HepG2 (cell line): Measurements from ENCODE around the gene OVOL3. TPM values are rescaled to one million over a fixed set of nuclear protein-coding genes. Genes with fewer than 3 reads are reported as not detected.

Experiments used
- ATRX ChIP-seq: sonication (generic); formaldehyde crosslinking; IDR thresholded peaks from 2 replicates; pipeline ENCODE4 v1.4.0; 2020; ENCODE audit warnings: missing genetic modification reagents, borderline replicate concordance
- CBX1 ChIP-seq: IDR thresholded peaks from one replicate; pipeline ENCODE4 v1.6.1; 2016; ENCODE audit warnings: antibody characterized with exemption, low read depth
- ELF1 ChIP-seq: sonication (generic); formaldehyde crosslinking; IDR thresholded peaks from 2 replicates; pipeline ENCODE4 v1.4.0; 2020; ENCODE audit warnings: missing genetic modification reagents
- FOSL2 ChIP-seq: sonication (generic); formaldehyde crosslinking; IDR thresholded peaks from 2 replicates; pipeline ENCODE4 v1.4.0; 2020; ENCODE audit warnings: missing genetic modification reagents
- HDAC2 ChIP-seq: sonication (generic); formaldehyde crosslinking; IDR thresholded peaks from 2 replicates; pipeline ENCODE4 v1.4.0; 2020; ENCODE audit warnings: missing genetic modification reagents
- HHEX ChIP-seq: IDR thresholded peaks from 2 replicates; pipeline ENCODE4 v1.6.1; 2016; ENCODE audit warnings: control low read depth
- HOXA9 ChIP-seq: sonication (generic); formaldehyde crosslinking; IDR thresholded peaks from 2 replicates; pipeline ENCODE4 v1.8.1; 2022; ENCODE audit warnings: missing genetic modification reagents, mild to moderate bottlenecking, moderate library complexity, borderline replicate concordance
- KLF6 ChIP-seq: IDR thresholded peaks from 2 replicates; pipeline ENCODE4 v1.8.0; 2016; ENCODE audit warnings: missing biosample characterization, missing genetic modification reagents
- MTA1 ChIP-seq: sonication (generic); formaldehyde crosslinking; IDR thresholded peaks from 2 replicates; pipeline ENCODE4 v1.4.0; 2020; ENCODE audit warnings: missing genetic modification reagents, mild to moderate bottlenecking, borderline replicate concordance
- NFYB ChIP-seq: sonication (generic); formaldehyde crosslinking; IDR thresholded peaks from 2 replicates; pipeline ENCODE4 v1.4.0; 2020; ENCODE audit warnings: missing genetic modification reagents
- NR2F2 ChIP-seq: IDR thresholded peaks from 2 replicates; pipeline ENCODE4 v1.6.1; 2012; ENCODE audit warnings: low read depth, inconsistent platforms, borderline replicate concordance
- ONECUT2 ChIP-seq: sonication (generic); formaldehyde crosslinking; IDR thresholded peaks from 2 replicates; pipeline ENCODE4 v1.4.0; 2020; ENCODE audit warnings: missing genetic modification reagents
- PAX8 ChIP-seq: sonication (generic); formaldehyde crosslinking; IDR thresholded peaks from 2 replicates; pipeline ENCODE4 v1.8.0; 2022; ENCODE audit warnings: mild to moderate bottlenecking, missing genetic modification reagents, borderline replicate concordance
- PCBP1 ChIP-seq: fragments of 200-400 bp; formaldehyde crosslinking; IDR thresholded peaks from 2 replicates; pipeline ENCODE4 v1.6.1; 2017; ENCODE audit warnings: mild to moderate bottlenecking, low read depth, low read length, borderline replicate concordance
- PHF8 ChIP-seq: sonication (generic); formaldehyde crosslinking; IDR thresholded peaks from 2 replicates; pipeline ENCODE4 v1.5.0; 2020; ENCODE audit warnings: missing genetic modification reagents
- PTBP1 ChIP-seq: fragments of 200-400 bp; formaldehyde crosslinking; IDR thresholded peaks from 2 replicates; pipeline ENCODE4 v1.6.1; 2018; ENCODE audit warnings: low read length, low read depth; ENCODE audit not compliant: poor library complexity, severe bottlenecking
- RFXAP ChIP-seq: sonication (generic); formaldehyde crosslinking; IDR thresholded peaks from 2 replicates; pipeline ENCODE4 v1.4.0; 2020; ENCODE audit warnings: missing genetic modification reagents, borderline replicate concordance
- SAFB2 ChIP-seq: sonication (generic); formaldehyde crosslinking; IDR thresholded peaks from 2 replicates; pipeline ENCODE4 v1.5.1; 2020; ENCODE audit warnings: missing genetic modification reagents, low read depth, mild to moderate bottlenecking, borderline replicate concordance
- SALL1 ChIP-seq: sonication (generic); formaldehyde crosslinking; IDR thresholded peaks from 2 replicates; pipeline ENCODE4 v1.8.0; 2022; ENCODE audit warnings: mild to moderate bottlenecking, missing genetic modification reagents
- TCF7L2 ChIP-seq: IDR thresholded peaks from 2 replicates; pipeline ENCODE4 v1.6.1; 2011; ENCODE audit warnings: mild to moderate bottlenecking, low read depth, low read length, moderate library complexity
- ZEB1 ChIP-seq: IDR thresholded peaks from 2 replicates; pipeline ENCODE4 v1.6.1; 2012; ENCODE audit warnings: mild to moderate bottlenecking, low read depth, inconsistent platforms; ENCODE audit not compliant: insufficient replicate concordance
- ZNF256 ChIP-seq: sonication (generic); formaldehyde crosslinking; conservative IDR thresholded peaks from 2 replicates; pipeline ENCODE4 v1.4.0; 2020; ENCODE audit warnings: missing genetic modification reagents
- ZNF343 ChIP-seq: sonication (generic); formaldehyde crosslinking; IDR thresholded peaks from 2 replicates; pipeline ENCODE4 v1.4.0; 2020; ENCODE audit warnings: mild to moderate bottlenecking, missing genetic modification reagents
- ZNF598 ChIP-seq: sonication (generic); formaldehyde crosslinking; IDR thresholded peaks from 2 replicates; pipeline ENCODE4 v1.5.1; 2020; ENCODE audit warnings: mild to moderate bottlenecking, missing genetic modification reagents, borderline replicate concordance
- polyA plus RNA-seq, 8 experiments: library from polyadenylated mRNA; depleted of rRNA in 3 of 8; stranded (reverse) in 7 of 8; unstranded in 1 of 8; fragments of >200 nt; fragmentation: Illumina TruSeq in 4 of 8; extraction: Trizol in 4 of 8; gene quantifications; 2 replicates each; pipeline versions ENCODE4 v1.2.1 to v1.2.3, GENCODE V29; 2011 to 2016; ENCODE audit warnings: low read depth in 4 of 8, missing spikeins in 1 of 8, mixed read lengths in 1 of 8; ENCODE audit not compliant: insufficient read depth in 1 of 8
- total RNA-seq, 5 experiments: library from RNA; depleted of rRNA; stranded (reverse); fragments of >200 nt; fragmentation: Illumina TruSeq; extraction: Trizol; gene quantifications; 2 replicates each; pipeline ENCODE4 v1.2.3, GENCODE V29; 2016; ENCODE audit warnings: low read depth in 1 of 5
- TF ChIP-seq, protein P1 (sequence below): sonication (generic); formaldehyde crosslinking; IDR thresholded peaks from 2 replicates; pipeline ENCODE4 v1.4.0; 2020; ENCODE audit warnings: mild to moderate bottlenecking, missing genetic modification reagents

Gene OVOL3
- total and polyA plus RNA-seq, 2 of the 13 experiments (the other 11 are each of a cell fraction or from before 2014, with no cell fraction given) = not detected

DNA sequence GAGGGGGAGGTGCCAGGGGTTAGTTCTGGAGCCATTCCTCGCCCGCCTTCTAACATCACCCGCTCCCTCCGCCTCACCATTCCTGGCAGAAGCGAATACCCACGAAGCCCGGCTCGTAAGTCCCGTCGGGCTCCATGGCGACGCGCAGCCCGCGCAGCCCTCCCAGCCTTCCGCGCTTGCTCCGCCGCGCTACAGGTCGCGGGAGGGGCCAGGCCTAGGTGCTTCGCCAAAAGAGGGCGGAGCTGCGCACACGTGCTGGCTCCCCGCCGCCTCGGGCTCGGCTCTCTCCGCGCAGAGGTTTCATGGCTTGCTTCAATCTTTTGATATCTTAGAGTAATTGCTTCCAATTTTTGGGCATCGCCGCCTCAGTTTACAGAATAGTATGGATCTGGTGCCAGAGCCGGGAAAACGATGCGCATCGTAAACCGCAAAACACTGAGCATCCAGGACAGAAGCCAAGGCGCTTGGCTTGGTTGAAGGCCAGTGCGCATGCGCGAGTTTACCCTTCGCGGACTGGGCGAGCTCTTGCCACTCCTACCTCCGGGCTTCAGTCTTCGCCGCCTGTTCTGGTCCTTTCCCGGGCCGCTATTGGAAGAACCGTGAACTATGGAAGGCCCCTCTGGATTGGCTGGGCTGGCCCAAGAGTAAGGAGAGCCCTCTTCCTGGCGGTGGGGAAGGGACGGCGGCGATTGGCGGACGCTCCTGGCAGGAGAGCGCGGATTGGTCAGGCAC, 3.9 kb downstream of the OVOL3 start, which contains the start of gene POLR2I (continued):
- TF ChIP-seq, protein P1, sequence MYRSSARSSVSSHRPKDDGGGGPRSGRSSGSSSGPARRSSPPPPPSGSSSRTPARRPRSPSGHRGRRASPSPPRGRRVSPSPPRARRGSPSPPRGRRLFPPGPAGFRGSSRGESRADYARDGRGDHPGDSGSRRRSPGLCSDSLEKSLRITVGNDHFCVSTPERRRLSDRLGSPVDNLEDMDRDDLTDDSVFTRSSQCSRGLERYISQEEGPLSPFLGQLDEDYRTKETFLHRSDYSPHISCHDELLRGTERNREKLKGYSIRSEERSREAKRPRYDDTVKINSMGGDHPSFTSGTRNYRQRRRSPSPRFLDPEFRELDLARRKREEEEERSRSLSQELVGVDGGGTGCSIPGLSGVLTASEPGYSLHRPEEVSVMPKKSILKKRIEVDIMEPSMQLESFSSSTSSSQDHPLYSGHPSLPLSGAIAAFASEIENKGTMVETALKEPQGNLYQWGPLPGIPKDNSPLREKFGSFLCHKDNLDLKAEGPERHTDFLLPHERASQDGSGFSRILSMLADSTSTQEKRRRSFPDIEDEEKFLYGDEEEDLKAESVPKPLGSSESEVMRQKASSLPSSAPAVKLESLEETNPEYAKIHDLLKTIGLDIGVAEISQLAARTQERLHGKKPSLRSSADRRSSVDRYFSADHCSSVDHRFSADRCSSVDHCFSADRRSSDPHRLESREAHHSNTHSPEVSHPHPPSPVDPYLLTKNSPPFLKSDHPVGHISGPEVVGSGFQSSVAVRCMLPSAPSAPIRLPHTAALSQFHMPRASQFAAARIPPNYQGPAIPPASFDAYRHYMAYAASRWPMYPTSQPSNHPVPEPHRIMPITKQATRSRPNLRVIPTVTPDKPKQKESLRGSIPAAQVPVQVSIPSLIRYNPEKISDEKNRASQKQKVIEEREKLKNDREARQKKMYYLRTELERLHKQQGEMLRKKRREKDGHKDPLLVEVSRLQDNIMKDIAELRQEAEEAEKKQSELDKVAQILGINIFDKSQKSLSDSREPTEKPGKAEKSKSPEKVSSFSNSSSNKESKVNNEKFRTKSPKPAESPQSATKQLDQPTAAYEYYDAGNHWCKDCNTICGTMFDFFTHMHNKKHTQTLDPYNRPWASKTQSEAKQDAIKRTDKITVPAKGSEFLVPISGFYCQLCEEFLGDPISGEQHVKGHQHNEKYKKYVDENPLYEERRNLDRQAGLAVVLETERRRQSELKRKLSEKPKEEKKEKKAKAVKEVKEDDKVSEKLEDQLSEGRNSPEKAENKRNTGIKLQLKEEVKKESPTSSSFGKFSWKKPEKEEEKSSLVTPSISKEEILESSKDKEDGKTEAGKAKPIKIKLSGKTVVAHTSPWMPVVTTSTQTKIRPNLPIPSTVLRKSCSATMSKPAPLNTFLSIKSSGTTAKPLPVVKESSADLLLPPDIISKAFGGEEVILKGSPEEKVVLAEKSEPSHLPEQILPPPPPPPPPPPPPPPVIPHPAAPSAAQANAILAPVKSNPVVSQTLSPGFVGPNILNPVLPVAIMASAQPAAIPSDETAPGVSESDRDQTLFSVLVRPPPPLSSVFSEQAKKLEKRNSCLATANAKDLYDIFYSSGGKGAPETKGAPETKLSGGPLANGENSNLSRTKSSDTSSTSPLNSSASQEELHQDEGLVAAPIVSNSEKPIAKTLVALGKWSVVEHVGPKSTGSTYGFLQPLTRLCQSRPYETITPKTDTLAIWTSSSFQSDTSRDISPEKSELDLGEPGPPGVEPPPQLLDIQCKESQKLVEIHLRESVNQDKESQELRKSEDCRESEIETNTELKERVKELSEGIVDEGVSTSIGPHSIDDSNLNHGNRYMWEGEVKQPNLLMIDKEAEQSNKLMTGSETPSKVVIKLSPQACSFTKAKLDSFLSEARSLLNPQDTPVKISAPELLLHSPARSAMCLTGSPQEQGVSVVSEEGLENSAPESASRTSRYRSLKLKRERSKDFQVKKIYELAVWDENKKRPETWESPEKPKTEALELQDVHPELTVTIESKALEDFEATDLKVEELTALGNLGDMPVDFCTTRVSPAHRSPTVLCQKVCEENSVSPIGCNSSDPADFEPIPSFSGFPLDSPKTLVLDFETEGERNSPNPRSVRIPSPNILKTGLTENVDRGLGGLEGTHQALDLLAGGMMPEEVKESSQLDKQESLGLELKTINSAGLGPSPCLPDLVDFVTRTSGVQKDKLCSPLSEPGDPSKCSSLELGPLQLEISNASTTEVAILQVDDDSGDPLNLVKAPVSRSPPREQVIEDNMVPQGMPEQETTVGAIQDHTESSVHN (CRISPR knock-in tag) = 0 out of 2 replicates have a peak, but pooled peaks have one; percentile 85
- TF ChIP-seq PCBP1 (0 out of 2 replicates have a peak, but pooled peaks have one; percentile 41), NR2F2 (no peak), HHEX (CRISPR knock-in tag) (no peak), PAX8 (CRISPR knock-in tag) (no peak), ZNF598 (peak; percentile 72), PTBP1 (no peak), ZEB1 (peak; percentile 39), TCF7L2 (no peak), FOSL2 (CRISPR knock-in tag) (peak; percentile 48), ELF1 (peak; percentile 76), MTA1 (CRISPR knock-in tag) (no peak), HOXA9 (no peak), ONECUT2 (CRISPR knock-in tag) (no peak), HDAC2 (CRISPR knock-in tag) (peak; percentile 79; the same call in 1 of the 2 replicates), PHF8 (peak; percentile 65), RFXAP (CRISPR knock-in tag) (peak; percentile 85), SALL1 (peak; percentile 83), KLF6 (CRISPR knock-in tag) (0 out of 2 replicates have a peak, but pooled peaks have one; percentile 74), ATRX (CRISPR knock-in tag) (no peak), ZNF343 (peak; percentile 93), NFYB (CRISPR knock-in tag) (peak; percentile 90), ZNF256 (CRISPR knock-in tag) (peak; percentile 91; the same call in 1 of the 2 replicates), CBX1 (no peak), SAFB2 (CRISPR knock-in tag) (no peak; the same call in 1 of the 2 replicates)
